ENCODE data around the gene CYP2F1.

GRCh38 chr19:41083516-41083915, 30.7 kb upstream of the CYP2F1 start:
- TF ChIP-seq POLR2A (IDR thresholded peaks at IDR 0.05) (no peak), CTCF (IDR thresholded peaks at IDR 0.05) (no peak)
